ENCODE measurements around the gene DMBX1. TPM values are rescaled to one million over a fixed set of nuclear protein-coding genes. Genes with fewer than 3 reads are reported as not detected.

The DMBX1 gene
- total RNA-seq, 1 experiment from 2014 or later, result 0.79 TPM

DNA sequence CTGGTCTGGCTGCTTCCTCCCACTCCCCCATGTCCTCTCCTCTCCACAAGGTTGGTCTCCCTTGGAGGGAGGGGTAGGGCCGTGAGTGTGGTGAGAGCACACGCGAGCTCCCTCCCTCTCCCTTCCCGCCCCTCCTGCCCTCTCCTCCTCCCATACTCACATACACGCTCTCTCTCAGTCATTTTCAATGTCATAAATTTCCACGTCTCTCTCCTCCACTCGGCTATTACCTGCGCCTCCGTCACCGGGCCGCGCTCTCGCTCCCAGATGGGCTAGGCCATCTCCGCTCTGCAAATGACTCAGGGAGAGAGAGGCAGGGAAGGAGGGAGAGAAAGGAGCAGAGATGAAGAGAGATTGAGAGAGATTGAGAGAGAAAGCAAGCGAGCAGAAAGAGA is 36.7 kb upstream of the DMBX1 start:
- H4K20me1 ChIP-seq (ENCODE audit: insufficient read depth), result no peaks in the 10 kb centered on the region
- no peak for TF ChIP-seq EZH2 (IDR thresholded peaks at IDR 0.05; ENCODE audit: low read depth)
- TF ChIP-seq, protein P1, sequence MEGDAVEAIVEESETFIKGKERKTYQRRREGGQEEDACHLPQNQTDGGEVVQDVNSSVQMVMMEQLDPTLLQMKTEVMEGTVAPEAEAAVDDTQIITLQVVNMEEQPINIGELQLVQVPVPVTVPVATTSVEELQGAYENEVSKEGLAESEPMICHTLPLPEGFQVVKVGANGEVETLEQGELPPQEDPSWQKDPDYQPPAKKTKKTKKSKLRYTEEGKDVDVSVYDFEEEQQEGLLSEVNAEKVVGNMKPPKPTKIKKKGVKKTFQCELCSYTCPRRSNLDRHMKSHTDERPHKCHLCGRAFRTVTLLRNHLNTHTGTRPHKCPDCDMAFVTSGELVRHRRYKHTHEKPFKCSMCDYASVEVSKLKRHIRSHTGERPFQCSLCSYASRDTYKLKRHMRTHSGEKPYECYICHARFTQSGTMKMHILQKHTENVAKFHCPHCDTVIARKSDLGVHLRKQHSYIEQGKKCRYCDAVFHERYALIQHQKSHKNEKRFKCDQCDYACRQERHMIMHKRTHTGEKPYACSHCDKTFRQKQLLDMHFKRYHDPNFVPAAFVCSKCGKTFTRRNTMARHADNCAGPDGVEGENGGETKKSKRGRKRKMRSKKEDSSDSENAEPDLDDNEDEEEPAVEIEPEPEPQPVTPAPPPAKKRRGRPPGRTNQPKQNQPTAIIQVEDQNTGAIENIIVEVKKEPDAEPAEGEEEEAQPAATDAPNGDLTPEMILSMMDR (conservative IDR thresholded peaks at IDR 0.05), result no peak
- BruUV-seq (replicated peaks), result no TSS peak
- H3K9me2 ChIP-seq (ENCODE audit: insufficient read depth), result no peaks in the 10 kb centered on the region
- peaks cover 8% of the 10 kb centered on the region; the same call in 1 of the 2 replicates for H3K27me3 ChIP-seq (ENCODE audit: insufficient read depth, low read depth)
- no peak overlapping the region for H3K4me2 ChIP-seq
- no peaks in the 10 kb centered on the region for H3K9me3 ChIP-seq (ENCODE audit: insufficient read depth, low read depth)
- no peak for DNase-seq
- no peaks in the 10 kb centered on the region for H3K36me3 ChIP-seq (ENCODE audit: low read depth)
- ChIA-PET CTCF (no interaction called here), POLR2A (ENCODE audit: unreplicated experiment) (no interaction called here)
- H2AFZ ChIP-seq, result no peak overlapping the region
- H3K79me2 ChIP-seq (ENCODE audit: low read depth), result no peaks in the 10 kb centered on the region
- no peak overlapping the region for H3K27ac ChIP-seq
- no peaks in the 10 kb centered on the region for H3F3A ChIP-seq (ENCODE audit: insufficient read depth, low read depth)
- H3K4me3 ChIP-seq, result no peak overlapping the region
- intact Hi-C loops (cut with micrococcal nuclease; ENCODE audit: unreplicated experiment), result no loop called here
- H3K4me1 ChIP-seq (replicated peaks; ENCODE audit: insufficient read depth), result no peaks in the 10 kb centered on the region; the same call in 1 of the 2 replicates

DNA sequence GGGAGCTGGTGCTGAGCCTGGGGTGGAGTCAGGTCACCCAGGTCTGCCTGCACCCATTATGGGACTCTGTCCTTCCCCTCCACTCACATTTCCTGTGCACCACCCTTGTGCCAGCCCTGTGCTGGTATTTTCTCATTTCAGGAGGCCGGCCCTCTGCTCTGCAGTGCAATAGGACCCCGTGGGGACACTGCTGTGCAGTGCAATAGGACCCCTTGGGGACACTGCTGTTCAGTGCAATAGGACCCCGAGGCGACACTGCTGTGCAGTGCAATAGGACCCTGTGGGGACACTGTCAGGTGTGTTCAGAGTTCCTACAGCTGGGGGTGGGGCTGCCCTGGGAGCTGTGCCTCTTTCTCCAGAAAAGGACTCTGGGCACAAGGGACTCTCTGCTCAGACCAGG is 36.2 kb upstream of the DMBX1 start:
- DNase-seq, result no peak
- Histone ChIP-seq H3K4me1 (replicated peaks; ENCODE audit: insufficient read depth) (no peaks in the 10 kb centered on the region; the same call in 1 of the 2 replicates), H3K27ac (no peak overlapping the region), H3K4me2 (no peak overlapping the region), H3K9me3 (ENCODE audit: insufficient read depth, low read depth) (no peaks in the 10 kb centered on the region), H3K79me2 (ENCODE audit: low read depth) (no peaks in the 10 kb centered on the region), H3K9me2 (ENCODE audit: insufficient read depth) (no peaks in the 10 kb centered on the region), H4K20me1 (ENCODE audit: insufficient read depth) (no peaks in the 10 kb centered on the region), H3K27me3 (ENCODE audit: insufficient read depth, low read depth) (peaks cover 12% of the 10 kb centered on the region), H2AFZ (no peak overlapping the region), H3K4me3 (no peak overlapping the region), H3F3A (ENCODE audit: insufficient read depth, low read depth) (no peaks in the 10 kb centered on the region), H3K36me3 (ENCODE audit: low read depth) (no peaks in the 10 kb centered on the region)
- ChIA-PET CTCF (interaction anchor here (0.6 kb wide), 1 partner anchor 18 kb away, joined by 4 read pairs; no protein-coding TSS in a partner anchor), POLR2A (ENCODE audit: unreplicated experiment) (no interaction called here)
- BruUV-seq (replicated peaks), result no TSS peak
- TF ChIP-seq EZH2 (IDR thresholded peaks at IDR 0.05; ENCODE audit: low read depth), result no peak
- TF ChIP-seq, protein P1 (conservative IDR thresholded peaks at IDR 0.05), result no peak
- intact Hi-C loops (cut with micrococcal nuclease; ENCODE audit: unreplicated experiment), result no loop called here

DNA sequence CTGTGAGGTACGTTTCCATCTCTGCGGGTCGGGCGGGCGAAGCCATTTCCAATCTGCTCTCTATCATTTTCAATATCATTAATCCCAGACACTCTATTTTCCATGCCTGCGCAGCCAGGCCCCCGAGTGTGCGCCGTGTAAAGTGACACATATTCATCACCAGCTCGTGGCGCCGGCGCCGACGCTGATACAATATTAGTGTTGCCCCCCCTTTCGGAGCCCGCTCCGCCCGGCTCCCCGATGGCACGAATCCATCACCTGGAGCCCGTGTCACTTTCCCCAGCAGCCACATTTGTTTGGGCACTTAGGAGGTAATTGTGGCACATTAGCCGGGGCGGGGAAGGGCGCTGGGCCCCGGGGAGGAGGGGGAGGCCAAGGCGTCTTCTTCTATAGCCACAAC is 33.7 kb upstream of the DMBX1 start:
- H3K79me2 ChIP-seq (ENCODE audit: low read depth), result no peaks in the 10 kb centered on the region
- H3K36me3 ChIP-seq (ENCODE audit: low read depth), result no peaks in the 10 kb centered on the region
- no TSS peak for BruUV-seq (replicated peaks)
- H3K27me3 ChIP-seq (ENCODE audit: insufficient read depth, low read depth), result peaks cover 36% of the 10 kb centered on the region
- no peaks in the 10 kb centered on the region for H3K9me3 ChIP-seq (ENCODE audit: insufficient read depth, low read depth)
- no peak overlapping the region for H3K4me2 ChIP-seq
- no peak overlapping the region for H3K27ac ChIP-seq
- no peak overlapping the region for H2AFZ ChIP-seq
- H3F3A ChIP-seq (ENCODE audit: insufficient read depth, low read depth), result no peaks in the 10 kb centered on the region
- TF ChIP-seq EZH2 (IDR thresholded peaks at IDR 0.05; ENCODE audit: low read depth), result no peak
- TF ChIP-seq, protein P1 (conservative IDR thresholded peaks at IDR 0.05), result no peak
- H3K4me1 ChIP-seq (replicated peaks; ENCODE audit: insufficient read depth), result no peaks in the 10 kb centered on the region
- H3K4me3 ChIP-seq, result no peak overlapping the region
- no peaks in the 10 kb centered on the region for H4K20me1 ChIP-seq (ENCODE audit: insufficient read depth)
- ChIA-PET POLR2A (ENCODE audit: unreplicated experiment) (no interaction called here), CTCF (no interaction called here)
- H3K9me2 ChIP-seq (ENCODE audit: insufficient read depth), result no peaks in the 10 kb centered on the region
- intact Hi-C loops (cut with micrococcal nuclease; ENCODE audit: unreplicated experiment), result no loop called here
- no peak for DNase-seq
